HG02970 (cell line): ENCODE data around the gene ATF7IP2.
"Not testable (repeated sequence)": the region's sequence is repeated elsewhere in the genome, so short reads cannot be mapped to it uniquely, and the experiment has no call there.

Source experiments
- ATAC-seq: cut with Tn5 transposase; IDR thresholded peaks from one replicate; pipeline ENCODE4 v1.9.1; 2021; ENCODE audit warnings: mild to moderate bottlenecking, moderate library complexity, moderate number of reproducible peaks; ENCODE audit not compliant: unreplicated experiment, low FRiP score

The ATF7IP2 gene

GRCh38 chr16:10373556-10373955 is 12.3 kb upstream of the ATF7IP2 start:
- ATAC-seq, result no peak

- ATAC-seq, result no peak
These were observed 9.6 kb upstream of the ATF7IP2 start for GRCh38 chr16:10376229-10376628.

- ATAC-seq, result no peak
These were observed 2.2 kb upstream of the ATF7IP2 start for GRCh38 chr16:10383626-10384025.

GRCh38 chr16:10386517-10387100 is 748 bp downstream of the ATF7IP2 start:
- ATAC-seq, result no peak

GRCh38 chr16:10387188-10387617 is 1.3 kb downstream of the ATF7IP2 start:
- no peak for ATAC-seq

- no peak for ATAC-seq
These were observed 3.1 kb downstream of the ATF7IP2 start for GRCh38 chr16:10388988-10389387.

GRCh38 chr16:10390330-10390729 is 4.5 kb downstream of the ATF7IP2 start:
- ATAC-seq, result no peak

GRCh38 chr16:10390867-10391266 is 5.0 kb downstream of the ATF7IP2 start:
- no peak for ATAC-seq

- no peak for ATAC-seq
These were observed 5.5 kb downstream of the ATF7IP2 start for GRCh38 chr16:10391339-10391738.

- ATAC-seq, result no peak
These were observed 17.1 kb downstream of the ATF7IP2 start for GRCh38 chr16:10402975-10403374.

GRCh38 chr16:10405386-10405939 is 19.6 kb downstream of the ATF7IP2 start:
- ATAC-seq, result no peak

- ATAC-seq, result no peak
These were observed 23.0 kb downstream of the ATF7IP2 start for GRCh38 chr16:10408824-10409381.

GRCh38 chr16:10409713-10410112 is 23.9 kb downstream of the ATF7IP2 start:
- not testable (repeated sequence) for ATAC-seq

GRCh38 chr16:10410469-10410868 is 24.6 kb downstream of the ATF7IP2 start:
- ATAC-seq, result no peak

GRCh38 chr16:10412935-10413601 is 27.2 kb downstream of the ATF7IP2 start:
- ATAC-seq, result no peak

GRCh38 chr16:10418204-10418603 is 32.3 kb downstream of the ATF7IP2 start:
- not testable (repeated sequence) for ATAC-seq

- ATAC-seq, result no peak
These were observed 33.8 kb downstream of the ATF7IP2 start for GRCh38 chr16:10419701-10420100.

- ATAC-seq, result no peak
These were observed 35.7 kb downstream of the ATF7IP2 start for GRCh38 chr16:10421596-10421995.

GRCh38 chr16:10428433-10429168 is 42.7 kb downstream of the ATF7IP2 start:
- no peak for ATAC-seq

- ATAC-seq, result not testable (repeated sequence)
These were observed 43.6 kb downstream of the ATF7IP2 start for GRCh38 chr16:10429299-10429969.
